ENCODE data around the gene ANKFY1.

ANKFY1 gene

GRCh38 chr17:4118015-4118743, 145.6 kb downstream of the ANKFY1 start:
- no peak for DNase-seq (ENCODE audit: low read depth)

GRCh38 chr17:4116516-4116915, 147.3 kb downstream of the ANKFY1 start:
- DNase-seq (ENCODE audit: low read depth): no peak

Data from stimulated activated CD8-positive, alpha-beta memory T cell treated with anti-CD3 and anti-CD28 coated beads, Interleukin-15, amount 100 ng/mL, for 1 hour (primary cell).